Effector memory CD4-positive, alpha-beta T cell (primary cell): ENCODE results near the gene AHSP.
"Not testable (repeated sequence)": the region's sequence is repeated elsewhere in the genome, so short reads cannot be mapped to it uniquely, and the experiment has no call there.

Experiments
- DNase-seq, 3 donors: peaks; one replicate each; pipeline ENCODE4 v3.0.0-alpha.2; 2020
- H3K27ac ChIP-seq: 2 replicates; pipeline ENCODE4 v1.7.0; 2013; ENCODE audit warnings: mild to moderate bottlenecking, low read length, moderate library complexity; ENCODE audit not compliant: insufficient read depth, poor library complexity, severe bottlenecking
- H3K27me3 ChIP-seq: replicated peaks from 2 replicates; pipeline ENCODE4 v1.7.0; 2013; ENCODE audit warnings: mild to moderate bottlenecking, low read length; ENCODE audit not compliant: insufficient read depth, control insufficient read depth, poor library complexity, severe bottlenecking
- H3K36me3 ChIP-seq: 2 replicates; pipeline ENCODE4 v1.7.0; 2013; ENCODE audit warnings: mild to moderate bottlenecking, low read length, moderate library complexity; ENCODE audit not compliant: control insufficient read depth, insufficient read depth
- H3K4me1 ChIP-seq: 2 replicates; pipeline ENCODE4 v1.7.0; 2013; ENCODE audit warnings: low read length, mild to moderate bottlenecking; ENCODE audit not compliant: control insufficient read depth, insufficient read depth, poor library complexity, severe bottlenecking
- H3K4me3 ChIP-seq: 2 replicates; pipeline ENCODE4 v1.7.0; 2013; ENCODE audit warnings: low read length, low read depth, mild to moderate bottlenecking; ENCODE audit not compliant: insufficient read depth, poor library complexity, severe bottlenecking
- H3K9me3 ChIP-seq: 2 replicates; pipeline ENCODE4 v1.7.0; 2013; ENCODE audit warnings: mild to moderate bottlenecking, low read length, moderate library complexity; ENCODE audit not compliant: control insufficient read depth

AHSP gene

GRCh38 chr16:31513126-31513525 is 14.6 kb upstream of the AHSP start:
- Histone ChIP-seq H3K4me3 (no peak overlapping the region), H3K27ac (no peak overlapping the region), H3K9me3 (no peaks in the 10 kb centered on the region), H3K27me3 (no peaks in the 10 kb centered on the region), H3K36me3 (no peaks in the 10 kb centered on the region), H3K4me1 (peaks cover 10% of the 10 kb centered on the region)
- no peak for DNase-seq

- no peaks in the 10 kb centered on the region for H3K36me3 ChIP-seq
- H3K9me3 ChIP-seq = no peaks in the 10 kb centered on the region
- no peak overlapping the region for H3K4me3 ChIP-seq
- no peaks in the 10 kb centered on the region for H3K27me3 ChIP-seq
- peaks cover 9% of the 10 kb centered on the region for H3K4me1 ChIP-seq
- DNase-seq = no peak
- no peak overlapping the region for H3K27ac ChIP-seq
Observed at GRCh38 chr16:31513884-31514283, 13.8 kb upstream of the AHSP start.

- Histone ChIP-seq H3K4me3 (no peak overlapping the region), H3K27me3 (no peaks in the 10 kb centered on the region), H3K4me1 (no peaks in the 10 kb centered on the region), H3K27ac (no peak overlapping the region), H3K9me3 (no peaks in the 10 kb centered on the region), H3K36me3 (no peaks in the 10 kb centered on the region)
- no peak for DNase-seq
Observed at GRCh38 chr16:31517800-31518402, 9.8 kb upstream of the AHSP start.

GRCh38 chr16:31519759-31520431 is 7.8 kb upstream of the AHSP start:
- Histone ChIP-seq H3K4me3 (no peak overlapping the region), H3K27ac (no peak overlapping the region), H3K27me3 (no peaks in the 10 kb centered on the region), H3K4me1 (no peaks in the 10 kb centered on the region), H3K36me3 (no peaks in the 10 kb centered on the region), H3K9me3 (no peaks in the 10 kb centered on the region)
- no peak for DNase-seq

GRCh38 chr16:31521368-31521767 is 6.3 kb upstream of the AHSP start:
- Histone ChIP-seq H3K4me1 (no peaks in the 10 kb centered on the region), H3K27me3 (no peaks in the 10 kb centered on the region), H3K27ac (no peak overlapping the region), H3K4me3 (no peak overlapping the region), H3K36me3 (no peaks in the 10 kb centered on the region), H3K9me3 (no peaks in the 10 kb centered on the region)
- no peak for DNase-seq

- H3K27me3 ChIP-seq = no peaks in the 10 kb centered on the region
- no peak overlapping the region for H3K27ac ChIP-seq
- no peak overlapping the region for H3K4me3 ChIP-seq
- H3K4me1 ChIP-seq = no peaks in the 10 kb centered on the region
- DNase-seq = no peak
- H3K9me3 ChIP-seq = no peaks in the 10 kb centered on the region
- no peaks in the 10 kb centered on the region for H3K36me3 ChIP-seq
Observed at GRCh38 chr16:31522071-31522470, 5.6 kb upstream of the AHSP start.

GRCh38 chr16:31523768-31524167 is 3.9 kb upstream of the AHSP start:
- not testable (repeated sequence) for H3K27me3 ChIP-seq, H3K9me3 ChIP-seq, DNase-seq, H3K36me3 ChIP-seq, H3K4me1 ChIP-seq, H3K4me3 ChIP-seq, H3K27ac ChIP-seq

GRCh38 chr16:31525113-31525512 is 2.6 kb upstream of the AHSP start:
- no peaks in the 10 kb centered on the region for H3K36me3 ChIP-seq
- no peak for DNase-seq
- no peak overlapping the region for H3K4me3 ChIP-seq
- H3K27me3 ChIP-seq = no peaks in the 10 kb centered on the region
- peaks cover 2% of the 10 kb centered on the region for H3K4me1 ChIP-seq
- no peak overlapping the region for H3K27ac ChIP-seq
- no peaks in the 10 kb centered on the region for H3K9me3 ChIP-seq

- Histone ChIP-seq H3K4me3 (no peak overlapping the region), H3K27ac (no peak overlapping the region), H3K36me3 (no peaks in the 10 kb centered on the region), H3K9me3 (no peaks in the 10 kb centered on the region), H3K27me3 (no peaks in the 10 kb centered on the region), H3K4me1 (peaks cover 2% of the 10 kb centered on the region)
- DNase-seq = no peak
Observed at GRCh38 chr16:31528523-31529107, 915 bp downstream of the AHSP start.

- H3K4me1 ChIP-seq = peaks cover 2% of the 10 kb centered on the region
- H3K36me3 ChIP-seq = no peaks in the 10 kb centered on the region
- H3K27me3 ChIP-seq = no peaks in the 10 kb centered on the region
- H3K4me3 ChIP-seq = no peak overlapping the region
- H3K27ac ChIP-seq = no peak overlapping the region
- no peak for DNase-seq
- H3K9me3 ChIP-seq = no peaks in the 10 kb centered on the region
Observed at GRCh38 chr16:31529108-31529936, 1.6 kb downstream of the AHSP start.
